HEK293 (cell line): Measurements from ENCODE around the gene PKP2.
A peak's percentile ranks its signal among the peaks of the same experiment; 100 is the strongest.

Experiments used
- CTCF ChIA-PET: fragments of 350-600 bp; formaldehyde crosslinking; extraction: SDS; loops from one replicate; lab custom pipeline; 2021; ENCODE audit warnings: antibody characterized with exemption; lab: Yijun Ruan, JAX
- POLR2A ChIA-PET: fragments of 300-600 bp; formaldehyde crosslinking; extraction: SDS; loops from one replicate; lab custom pipeline; 2020; ENCODE audit warnings: antibody characterized with exemption, inconsistent platforms; lab: Yijun Ruan, JAX
- H3K27ac ChIP-seq: fragments of 200-500 bp; sonication (Bioruptor generic); 2 replicates; pipeline ENCODE4 v1.5.1; 2014; ENCODE audit warnings: low read depth, low read length, control low read depth, inconsistent platforms; ENCODE audit errors: extremely low read depth
- H3K36me3 ChIP-seq, 2 experiments: fragments of 200-500 bp in 1 of 2; sonication (Bioruptor generic) in 1 of 2; 1 replicate in 1 of 2; 2 replicates in 1 of 2; pipeline ENCODE4 v1.5.1; 2014 to 2017; ENCODE audit warnings: inconsistent platforms in 2 of 2, low read length in 2 of 2; ENCODE audit not compliant: control insufficient read depth in 2 of 2, insufficient read depth in 1 of 2
- H3K4me1 ChIP-seq: fragments of 200-500 bp; sonication (Bioruptor generic); 2 replicates; pipeline ENCODE4 v1.5.1; 2014; ENCODE audit warnings: mild to moderate bottlenecking, low read length, inconsistent platforms; ENCODE audit not compliant: control insufficient read depth, insufficient read depth
- H3K4me3 ChIP-seq: 2 replicates; pipeline ENCODE4 v1.5.1; 2011; ENCODE audit warnings: low read depth, mild to moderate bottlenecking, control low read depth, low read length, moderate library complexity
- H3K9me3 ChIP-seq: fragments of 200-500 bp; sonication (Bioruptor generic); 2 replicates; pipeline ENCODE4 v1.5.1; 2014; ENCODE audit warnings: low read depth, low read length, inconsistent platforms; ENCODE audit not compliant: control insufficient read depth, insufficient read depth
- GFI1B ChIP-seq: fragments of 450-650 bp; formaldehyde crosslinking; IDR thresholded peaks from 2 replicates; pipeline ENCODE4 v1.5.1; 2016; ENCODE audit warnings: missing biosample characterization, missing genetic modification characterization
- PRDM1 ChIP-seq: fragments of 450-650 bp; formaldehyde crosslinking; IDR thresholded peaks from 2 replicates; pipeline ENCODE4; 2016; ENCODE audit warnings: missing biosample characterization, missing genetic modification characterization
- SCRT1 ChIP-seq: fragments of 450-650 bp; formaldehyde crosslinking; IDR thresholded peaks from 2 replicates; pipeline ENCODE4 v1.5.1; 2016; ENCODE audit warnings: missing biosample characterization, missing genetic modification characterization, borderline replicate concordance
- SCRT2 ChIP-seq: fragments of 450-650 bp; formaldehyde crosslinking; IDR thresholded peaks from 2 replicates; pipeline ENCODE4 v1.5.1; 2016; ENCODE audit warnings: missing biosample characterization, missing genetic modification characterization
- YY2 ChIP-seq: fragments of 450-650 bp; formaldehyde crosslinking; IDR thresholded peaks from 2 replicates; pipeline ENCODE4 v1.5.1; 2016; ENCODE audit warnings: missing biosample characterization, missing genetic modification characterization
- ZBTB17 ChIP-seq: fragments of 450-650 bp; formaldehyde crosslinking; IDR thresholded peaks from 2 replicates; pipeline ENCODE4 v1.5.1; 2016; ENCODE audit warnings: missing biosample characterization, missing genetic modification characterization
- ZBTB20 ChIP-seq: fragments of 450-650 bp; formaldehyde crosslinking; IDR thresholded peaks from 2 replicates; pipeline ENCODE4 v1.5.1; 2016; ENCODE audit warnings: missing biosample characterization, missing genetic modification characterization
- ZFP3 ChIP-seq: fragments of 450-650 bp; formaldehyde crosslinking; IDR thresholded peaks from 2 replicates; pipeline ENCODE4 v1.5.1; 2016; ENCODE audit warnings: low read depth, missing biosample characterization, missing genetic modification characterization
- ZNF16 ChIP-seq: fragments of 450-650 bp; formaldehyde crosslinking; IDR thresholded peaks from 2 replicates; pipeline ENCODE4 v1.5.1; 2016; ENCODE audit warnings: low read depth, missing biosample characterization, missing genetic modification characterization
- ZNF184 ChIP-seq: fragments of 450-650 bp; IDR thresholded peaks from 2 replicates; pipeline ENCODE4 v1.5.1; 2018; ENCODE audit warnings: missing biosample characterization, mild to moderate bottlenecking, missing genetic modification characterization
- ZNF19 ChIP-seq: fragments of 450-650 bp; formaldehyde crosslinking; IDR thresholded peaks from 2 replicates; pipeline ENCODE4; 2016; ENCODE audit warnings: missing biosample characterization, missing genetic modification characterization, low read depth
- ZNF274 ChIP-seq, 2 experiments: fragments of 200-500 bp in 1 of 2; fragments of 450-650 bp in 1 of 2; sonication (Bioruptor generic) in 1 of 2; formaldehyde crosslinking in 1 of 2; IDR thresholded peaks; 2 replicates each; pipeline versions ENCODE4 v1.5.1 to v1.6.1; 2014 to 2016; ENCODE audit warnings: borderline replicate concordance in 1 of 2, inconsistent platforms in 1 of 2, low read length in 1 of 2, missing biosample characterization in 1 of 2, missing genetic modification characterization in 1 of 2
- ZNF292 ChIP-seq: fragments of 450-650 bp; formaldehyde crosslinking; IDR thresholded peaks from 2 replicates; pipeline ENCODE4 v1.5.1; 2016; ENCODE audit warnings: low read depth, missing biosample characterization, missing genetic modification characterization, borderline replicate concordance
- ZNF335 ChIP-seq: fragments of 450-650 bp; formaldehyde crosslinking; conservative IDR thresholded peaks from 2 replicates; pipeline ENCODE4 v1.5.1; 2016; ENCODE audit warnings: missing biosample characterization, missing genetic modification characterization
- ZNF473 ChIP-seq: fragments of 450-650 bp; formaldehyde crosslinking; IDR thresholded peaks from 2 replicates; pipeline ENCODE4 v1.5.1; 2017; ENCODE audit warnings: missing biosample characterization, missing genetic modification characterization
- ZNF571 ChIP-seq: fragments of 450-650 bp; formaldehyde crosslinking; IDR thresholded peaks from 2 replicates; pipeline ENCODE4 v1.5.0; 2017; ENCODE audit warnings: missing biosample characterization, missing genetic modification characterization
- ZNF777 ChIP-seq: fragments of 450-650 bp; formaldehyde crosslinking; IDR thresholded peaks from 2 replicates; pipeline ENCODE4 v1.5.1; 2017; ENCODE audit warnings: missing biosample characterization, missing genetic modification characterization, borderline replicate concordance
- ZSCAN23 ChIP-seq: fragments of 450-650 bp; formaldehyde crosslinking; IDR thresholded peaks from 2 replicates; pipeline ENCODE4 v1.5.1; 2016; ENCODE audit warnings: missing biosample characterization, missing genetic modification characterization
- TF ChIP-seq, protein P1 (sequence below): fragments of 450-650 bp; formaldehyde crosslinking; IDR thresholded peaks from 2 replicates; pipeline ENCODE4 v1.5.1; 2016; ENCODE audit warnings: missing biosample characterization, missing genetic modification characterization
- TF ChIP-seq, protein P2 (sequence below): fragments of 450-650 bp; formaldehyde crosslinking; IDR thresholded peaks from 2 replicates; pipeline ENCODE4 v1.5.1; 2016; ENCODE audit warnings: missing biosample characterization, missing genetic modification characterization
- TF ChIP-seq, protein P3 (sequence below): fragments of 450-650 bp; formaldehyde crosslinking; IDR thresholded peaks from 2 replicates; pipeline ENCODE4 v1.5.1; 2016; ENCODE audit warnings: missing biosample characterization, missing genetic modification characterization
- TF ChIP-seq, protein P4 (sequence below): fragments of 450-650 bp; formaldehyde crosslinking; IDR thresholded peaks from 2 replicates; pipeline ENCODE4 v1.5.1; 2017; ENCODE audit warnings: missing biosample characterization, missing genetic modification characterization

The PKP2 gene

DNA sequence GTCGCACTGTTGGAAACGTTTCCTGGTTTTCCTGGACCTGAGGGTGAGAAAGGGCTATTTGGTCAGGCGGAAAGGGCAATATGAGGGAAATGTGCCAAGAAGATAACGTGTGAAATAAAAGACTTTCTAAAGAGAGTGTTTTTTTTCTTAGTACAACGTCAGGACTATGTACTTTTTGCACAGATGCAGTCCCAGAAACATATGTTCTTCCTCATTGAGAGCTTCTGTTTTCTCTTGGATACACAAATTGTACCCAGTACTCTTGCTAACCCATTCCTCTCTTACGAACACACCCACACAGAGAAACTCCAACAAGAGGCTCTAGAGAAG lies 669 bp upstream of the PKP2 start (continued):
- TF ChIP-seq PRDM1 (tag by site-specific recombination) (peak; percentile 85), ZBTB17 (0 out of 2 replicates have a peak, but pooled peaks have one; percentile 48), ZNF274 (IDR thresholded peaks at IDR 0.05; ENCODE audit: low read length) (no peak), ZNF274 (tag by site-specific recombination; IDR thresholded peaks at IDR 0.05; ENCODE audit: borderline replicate concordance) (no peak), ZNF292 (tag by site-specific recombination) (no peak)
- TF ChIP-seq, protein P1, sequence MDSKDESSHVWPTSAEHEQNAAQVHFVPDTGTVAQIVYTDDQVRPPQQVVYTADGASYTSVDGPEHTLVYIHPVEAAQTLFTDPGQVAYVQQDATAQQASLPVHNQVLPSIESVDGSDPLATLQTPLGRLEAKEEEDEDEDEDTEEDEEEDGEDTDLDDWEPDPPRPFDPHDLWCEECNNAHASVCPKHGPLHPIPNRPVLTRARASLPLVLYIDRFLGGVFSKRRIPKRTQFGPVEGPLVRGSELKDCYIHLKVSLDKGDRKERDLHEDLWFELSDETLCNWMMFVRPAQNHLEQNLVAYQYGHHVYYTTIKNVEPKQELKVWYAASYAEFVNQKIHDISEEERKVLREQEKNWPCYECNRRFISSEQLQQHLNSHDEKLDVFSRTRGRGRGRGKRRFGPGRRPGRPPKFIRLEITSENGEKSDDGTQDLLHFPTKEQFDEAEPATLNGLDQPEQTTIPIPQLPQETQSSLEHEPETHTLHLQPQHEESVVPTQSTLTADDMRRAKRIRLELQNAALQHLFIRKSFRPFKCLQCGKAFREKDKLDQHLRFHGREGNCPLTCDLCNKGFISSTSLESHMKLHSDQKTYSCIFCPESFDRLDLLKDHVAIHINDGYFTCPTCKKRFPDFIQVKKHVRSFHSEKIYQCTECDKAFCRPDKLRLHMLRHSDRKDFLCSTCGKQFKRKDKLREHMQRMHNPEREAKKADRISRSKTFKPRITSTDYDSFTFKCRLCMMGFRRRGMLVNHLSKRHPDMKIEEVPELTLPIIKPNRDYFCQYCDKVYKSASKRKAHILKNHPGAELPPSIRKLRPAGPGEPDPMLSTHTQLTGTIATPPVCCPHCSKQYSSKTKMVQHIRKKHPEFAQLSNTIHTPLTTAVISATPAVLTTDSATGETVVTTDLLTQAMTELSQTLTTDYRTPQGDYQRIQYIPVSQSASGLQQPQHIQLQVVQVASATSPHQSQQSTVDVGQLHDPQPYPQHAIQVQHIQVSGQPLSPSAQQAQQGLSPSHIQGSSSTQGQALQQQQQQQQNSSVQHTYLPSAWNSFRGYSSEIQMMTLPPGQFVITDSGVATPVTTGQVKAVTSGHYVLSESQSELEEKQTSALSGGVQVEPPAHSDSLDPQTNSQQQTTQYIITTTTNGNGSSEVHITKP (tag by site-specific recombination) = 0 out of 2 replicates have a peak, but pooled peaks have one; percentile 29
- TF ChIP-seq, protein P2, sequence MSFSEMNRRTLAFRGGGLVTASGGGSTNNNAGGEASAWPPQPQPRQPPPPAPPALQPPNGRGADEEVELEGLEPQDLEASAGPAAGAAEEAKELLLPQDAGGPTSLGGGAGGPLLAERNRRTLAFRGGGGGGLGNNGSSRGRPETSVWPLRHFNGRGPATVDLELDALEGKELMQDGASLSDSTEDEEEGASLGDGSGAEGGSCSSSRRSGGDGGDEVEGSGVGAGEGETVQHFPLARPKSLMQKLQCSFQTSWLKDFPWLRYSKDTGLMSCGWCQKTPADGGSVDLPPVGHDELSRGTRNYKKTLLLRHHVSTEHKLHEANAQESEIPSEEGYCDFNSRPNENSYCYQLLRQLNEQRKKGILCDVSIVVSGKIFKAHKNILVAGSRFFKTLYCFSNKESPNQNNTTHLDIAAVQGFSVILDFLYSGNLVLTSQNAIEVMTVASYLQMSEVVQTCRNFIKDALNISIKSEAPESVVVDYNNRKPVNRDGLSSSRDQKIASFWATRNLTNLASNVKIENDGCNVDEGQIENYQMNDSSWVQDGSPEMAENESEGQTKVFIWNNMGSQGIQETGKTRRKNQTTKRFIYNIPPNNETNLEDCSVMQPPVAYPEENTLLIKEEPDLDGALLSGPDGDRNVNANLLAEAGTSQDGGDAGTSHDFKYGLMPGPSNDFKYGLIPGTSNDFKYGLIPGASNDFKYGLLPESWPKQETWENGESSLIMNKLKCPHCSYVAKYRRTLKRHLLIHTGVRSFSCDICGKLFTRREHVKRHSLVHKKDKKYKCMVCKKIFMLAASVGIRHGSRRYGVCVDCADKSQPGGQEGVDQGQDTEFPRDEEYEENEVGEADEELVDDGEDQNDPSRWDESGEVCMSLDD = no peak

DNA sequence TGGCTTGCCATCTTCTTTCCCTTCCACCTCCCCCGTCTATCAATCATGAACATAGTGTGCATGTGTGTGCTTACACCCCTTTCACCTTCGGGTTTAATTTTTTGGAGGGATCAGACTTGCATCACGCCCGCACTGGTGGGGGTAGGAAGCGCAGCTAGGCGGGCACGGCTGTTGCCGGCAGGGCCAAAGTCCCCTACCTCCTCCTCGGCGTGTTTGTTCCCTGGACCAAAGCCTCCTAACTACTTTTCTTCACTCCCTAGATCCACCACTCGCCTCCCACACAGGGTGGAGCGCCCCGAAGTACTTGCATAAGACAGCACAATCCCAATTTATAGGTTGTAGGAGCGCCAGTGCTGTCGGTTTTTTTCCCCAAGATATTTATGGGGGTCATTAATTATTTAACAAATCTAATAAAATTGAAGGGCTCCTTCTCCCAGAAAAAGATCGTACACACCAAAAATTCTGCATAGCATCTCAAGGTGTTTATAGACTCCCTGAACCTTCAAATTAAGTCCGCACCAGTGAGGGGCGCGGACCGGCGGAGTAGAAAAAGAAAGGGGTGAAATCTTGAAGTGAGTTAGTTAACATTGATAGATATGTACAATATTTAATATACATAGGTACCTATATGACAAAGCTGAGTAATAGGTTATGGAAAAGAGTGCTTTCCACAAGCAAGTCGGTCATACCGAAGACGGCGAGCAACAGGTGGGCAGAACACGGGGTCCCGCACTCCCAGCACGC lies 717 bp downstream of the PKP2 start:
- CTCF ChIA-PET = interaction anchor here (0.5 to 1.3 kb wide), 5 partner anchors 13 to 498 kb away, joined by 3 to 4 read pairs (median 3); no protein-coding TSS in a partner anchor
- no peak for TF ChIP-seq ZNF19 (tag by site-specific recombination)
- TF ChIP-seq ZNF473 (tag by site-specific recombination) = no peak
- no peak for TF ChIP-seq ZNF184 (tag by site-specific recombination)
- TF ChIP-seq ZNF571 = no peak
- no peak for TF ChIP-seq ZFP3
- TF ChIP-seq, protein P1 (tag by site-specific recombination) = peak; percentile 89
- TF ChIP-seq SCRT1 (tag by site-specific recombination) = peak; percentile 99
- TF ChIP-seq YY2 (tag by site-specific recombination) = no peak
- TF ChIP-seq SCRT2 (tag by site-specific recombination) = 0 out of 2 replicates have a peak, but pooled peaks have one; percentile 100
- TF ChIP-seq ZSCAN23 (tag by site-specific recombination) = no peak
- peak; percentile 78 for TF ChIP-seq ZNF335 (tag by site-specific recombination)
- no peak for TF ChIP-seq GFI1B (tag by site-specific recombination)
- no peak for TF ChIP-seq ZNF16 (tag by site-specific recombination)
- TF ChIP-seq, protein P3, sequence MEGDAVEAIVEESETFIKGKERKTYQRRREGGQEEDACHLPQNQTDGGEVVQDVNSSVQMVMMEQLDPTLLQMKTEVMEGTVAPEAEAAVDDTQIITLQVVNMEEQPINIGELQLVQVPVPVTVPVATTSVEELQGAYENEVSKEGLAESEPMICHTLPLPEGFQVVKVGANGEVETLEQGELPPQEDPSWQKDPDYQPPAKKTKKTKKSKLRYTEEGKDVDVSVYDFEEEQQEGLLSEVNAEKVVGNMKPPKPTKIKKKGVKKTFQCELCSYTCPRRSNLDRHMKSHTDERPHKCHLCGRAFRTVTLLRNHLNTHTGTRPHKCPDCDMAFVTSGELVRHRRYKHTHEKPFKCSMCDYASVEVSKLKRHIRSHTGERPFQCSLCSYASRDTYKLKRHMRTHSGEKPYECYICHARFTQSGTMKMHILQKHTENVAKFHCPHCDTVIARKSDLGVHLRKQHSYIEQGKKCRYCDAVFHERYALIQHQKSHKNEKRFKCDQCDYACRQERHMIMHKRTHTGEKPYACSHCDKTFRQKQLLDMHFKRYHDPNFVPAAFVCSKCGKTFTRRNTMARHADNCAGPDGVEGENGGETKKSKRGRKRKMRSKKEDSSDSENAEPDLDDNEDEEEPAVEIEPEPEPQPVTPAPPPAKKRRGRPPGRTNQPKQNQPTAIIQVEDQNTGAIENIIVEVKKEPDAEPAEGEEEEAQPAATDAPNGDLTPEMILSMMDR = peak; percentile 64
- no peak for TF ChIP-seq ZBTB20 (tag by site-specific recombination)
- TF ChIP-seq, protein P4, sequence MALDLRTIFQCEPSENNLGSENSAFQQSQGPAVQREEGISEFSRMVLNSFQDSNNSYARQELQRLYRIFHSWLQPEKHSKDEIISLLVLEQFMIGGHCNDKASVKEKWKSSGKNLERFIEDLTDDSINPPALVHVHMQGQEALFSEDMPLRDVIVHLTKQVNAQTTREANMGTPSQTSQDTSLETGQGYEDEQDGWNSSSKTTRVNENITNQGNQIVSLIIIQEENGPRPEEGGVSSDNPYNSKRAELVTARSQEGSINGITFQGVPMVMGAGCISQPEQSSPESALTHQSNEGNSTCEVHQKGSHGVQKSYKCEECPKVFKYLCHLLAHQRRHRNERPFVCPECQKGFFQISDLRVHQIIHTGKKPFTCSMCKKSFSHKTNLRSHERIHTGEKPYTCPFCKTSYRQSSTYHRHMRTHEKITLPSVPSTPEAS (tag by site-specific recombination) = peak; percentile 29; the same call in 1 of the 2 replicates
- TF ChIP-seq ZNF777 = peak; percentile 46; the same call in 1 of the 2 replicates

More for the DNA sequence above, 717 bp downstream of the PKP2 start:
- Histone ChIP-seq H3K9me3 (no peaks in the 10 kb centered on the region), H3K4me3 (peak overlapping the region; percentile 91), H3K27ac (peak overlapping the region; percentile 34; the same call in 1 of the 2 replicates), H3K36me3 (no peaks in the 10 kb centered on the region), H3K4me1 (peaks cover 30% of the 10 kb centered on the region)
- POLR2A ChIA-PET = interaction anchor here (0.9 to 2.2 kb wide), 3 partner anchors 9 to 140 kb away, joined by 4 to 11 read pairs (median 4); partner anchors contain the start of gene YARS2
